HK-2 (cell line): ENCODE measurements around the gene MAST3.

Source experiments
- DNase-seq: peaks from one replicate; pipeline ENCODE4 v3.0.0-alpha.2; 2018; ENCODE audit not compliant: unreplicated experiment

The MAST3 gene

DNA sequence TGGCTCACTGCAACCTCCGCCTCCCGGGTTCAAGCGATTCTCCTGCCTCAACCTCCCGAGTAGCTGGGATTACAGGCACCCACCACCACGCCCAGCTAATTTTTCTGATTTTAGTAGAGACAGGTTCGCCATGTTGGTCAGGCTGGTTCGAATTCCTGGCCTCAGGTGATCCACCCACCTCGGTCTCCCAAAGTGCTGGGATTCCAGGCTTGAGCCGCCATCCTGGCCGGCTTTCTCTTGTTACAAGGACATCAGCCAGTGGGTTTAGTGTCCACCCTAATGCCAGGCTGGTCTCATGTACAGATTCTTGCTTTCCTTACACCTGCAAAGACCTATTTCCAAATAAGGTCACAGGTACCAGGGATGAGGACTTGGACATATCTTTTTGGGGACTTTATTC, 62.2 kb downstream of the MAST3 start:
- DNase-seq = no peak

DNA sequence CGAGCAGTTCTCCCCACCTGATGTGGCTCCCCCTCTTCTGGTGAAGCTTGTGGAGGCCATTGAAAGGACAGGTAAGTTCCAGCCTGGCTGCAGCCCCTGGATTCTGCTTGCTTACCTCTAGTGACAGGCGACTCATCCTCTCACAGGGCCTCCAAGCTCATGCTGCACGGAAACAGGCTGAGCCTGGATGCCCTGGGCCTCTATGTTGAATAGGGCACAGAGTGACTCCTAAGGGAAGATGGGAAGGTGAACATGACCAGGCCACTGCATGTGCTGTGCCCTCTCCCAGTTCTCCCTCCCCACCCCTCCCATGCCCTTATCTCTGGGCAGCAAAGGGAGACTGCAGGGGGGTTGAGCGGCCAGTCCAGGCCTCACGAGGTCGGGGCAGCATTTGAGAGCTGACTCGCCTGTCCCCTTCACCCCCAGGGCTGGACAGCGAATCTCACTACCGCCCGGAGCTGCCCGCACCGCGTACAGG, 63.0 kb downstream of the MAST3 start:
- no peak for DNase-seq

DNA sequence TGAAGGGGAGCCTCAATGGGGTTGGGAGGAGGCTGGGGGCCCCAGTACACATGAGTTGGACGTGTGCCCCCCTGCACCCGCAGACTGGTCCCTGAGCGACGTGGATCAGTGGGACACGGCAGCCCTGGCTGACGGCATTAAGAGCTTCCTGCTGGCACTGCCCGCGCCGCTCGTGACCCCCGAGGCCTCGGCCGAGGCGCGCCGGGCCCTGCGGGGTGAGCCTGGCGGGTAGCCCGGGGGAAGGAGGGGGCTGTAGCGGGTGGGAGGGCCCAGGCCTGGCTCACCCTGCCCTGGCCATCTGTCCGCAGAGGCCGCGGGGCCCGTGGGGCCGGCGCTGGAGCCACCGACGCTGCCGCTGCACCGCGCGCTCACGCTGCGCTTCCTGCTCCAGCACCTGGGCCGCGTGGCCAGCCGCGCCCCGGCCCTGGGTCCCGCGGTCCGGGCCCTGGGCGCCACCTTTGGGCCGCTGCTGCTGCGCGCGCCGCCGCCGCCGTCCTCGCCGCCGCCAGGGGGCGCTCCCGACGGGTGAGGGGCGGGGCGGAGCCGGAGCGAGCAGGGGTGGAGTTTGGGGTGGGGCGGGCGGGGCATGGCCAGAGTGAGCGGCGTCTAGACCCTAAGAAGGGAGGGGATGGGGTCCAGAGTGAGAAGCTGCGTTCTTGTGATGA, 63.5 kb downstream of the MAST3 start:
- peak; percentile 82 for DNase-seq

DNA sequence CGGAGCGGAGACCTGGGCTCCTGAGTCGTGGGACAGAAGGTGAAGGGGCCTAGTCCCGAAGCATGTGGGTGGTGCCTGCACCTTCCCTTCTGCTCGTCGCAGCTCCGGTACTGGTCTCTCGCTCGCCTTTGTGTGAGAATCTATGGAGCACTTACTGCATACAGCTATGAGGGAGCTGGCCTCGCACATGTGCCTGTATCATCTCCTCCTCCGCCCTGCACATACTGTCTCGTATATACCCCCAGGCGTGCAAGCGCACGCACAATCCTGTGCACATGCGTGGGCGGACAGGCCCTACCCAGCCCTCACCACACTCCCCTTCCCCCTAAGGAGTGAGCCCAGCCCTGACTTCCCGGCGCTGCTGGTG, 64.0 kb downstream of the MAST3 start:
- DNase-seq = no peak

DNA sequence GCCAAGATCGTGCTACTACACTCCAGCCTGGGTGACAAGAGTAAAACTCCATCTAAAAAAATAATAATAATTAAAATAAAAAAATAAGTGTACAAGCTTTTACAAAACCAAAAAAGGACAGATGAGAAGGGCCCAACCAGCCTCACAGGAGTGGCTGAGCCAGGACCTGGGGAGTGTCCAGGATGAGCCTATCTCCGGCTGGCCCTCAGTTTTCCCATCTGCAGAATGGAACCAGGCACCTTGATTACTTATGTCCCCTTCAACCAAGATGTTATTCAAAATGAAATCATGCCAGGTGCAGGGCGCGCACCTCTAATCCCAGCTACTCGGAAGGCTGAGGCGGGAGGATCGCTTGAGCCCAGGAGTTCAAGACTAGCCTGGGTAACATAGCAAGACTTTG, 66.5 kb downstream of the MAST3 start:
- DNase-seq = no peak

DNA sequence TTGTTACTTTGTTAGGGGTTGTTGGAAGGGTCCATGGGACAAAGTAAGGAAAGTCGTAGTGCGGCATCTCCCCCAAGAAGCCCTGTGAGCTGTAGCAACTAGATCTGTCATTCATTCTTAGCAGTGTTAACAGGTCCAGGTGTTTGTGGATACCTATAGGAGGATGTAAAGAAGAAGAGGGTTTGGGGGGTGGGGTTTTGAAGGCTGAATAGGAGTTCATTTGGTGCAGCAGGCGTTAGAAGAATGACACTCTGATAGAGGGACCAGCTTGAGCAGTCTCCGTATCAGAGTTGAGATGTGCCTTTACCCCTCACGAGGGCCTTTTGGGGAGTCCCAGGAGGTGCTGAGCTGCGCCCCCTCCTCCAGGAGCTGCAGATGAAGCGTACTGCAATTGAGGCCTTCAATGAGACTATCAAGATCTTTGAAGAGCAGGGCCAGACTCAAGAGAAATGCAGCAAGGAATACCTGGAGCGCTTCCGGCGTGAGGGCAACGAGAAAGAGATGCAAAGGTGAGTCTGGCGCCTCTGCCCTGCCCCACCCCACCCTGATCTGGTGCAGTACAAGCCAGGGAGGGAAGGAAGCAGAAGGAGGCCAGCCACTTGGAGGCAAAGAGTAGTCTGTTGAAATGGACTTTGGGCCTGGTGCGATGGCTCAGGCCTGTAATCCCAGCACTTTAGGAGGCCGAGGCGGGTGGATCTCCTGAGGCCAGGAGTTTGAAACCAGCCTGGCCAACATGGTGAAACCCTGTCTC, 68.4 kb downstream of the MAST3 start:
- no peak for DNase-seq

DNA sequence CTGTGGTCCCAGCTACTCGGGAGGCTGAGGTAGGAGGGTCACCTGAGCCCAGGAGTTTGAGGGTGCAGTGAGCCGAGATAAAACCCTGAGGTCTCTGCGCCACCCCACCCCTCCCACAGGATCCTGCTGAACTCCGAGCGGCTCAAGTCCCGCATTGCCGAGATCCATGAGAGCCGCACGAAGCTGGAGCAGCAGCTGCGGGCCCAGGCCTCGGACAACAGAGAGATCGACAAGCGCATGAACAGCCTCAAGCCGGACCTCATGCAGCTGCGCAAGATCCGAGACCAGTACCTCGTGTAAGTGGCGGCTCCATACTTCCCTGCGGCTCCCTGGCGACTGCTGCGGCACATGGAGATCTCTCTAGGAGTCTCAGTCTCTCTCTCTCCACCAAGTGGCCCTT, 69.4 kb downstream of the MAST3 start:
- no peak for DNase-seq

DNA sequence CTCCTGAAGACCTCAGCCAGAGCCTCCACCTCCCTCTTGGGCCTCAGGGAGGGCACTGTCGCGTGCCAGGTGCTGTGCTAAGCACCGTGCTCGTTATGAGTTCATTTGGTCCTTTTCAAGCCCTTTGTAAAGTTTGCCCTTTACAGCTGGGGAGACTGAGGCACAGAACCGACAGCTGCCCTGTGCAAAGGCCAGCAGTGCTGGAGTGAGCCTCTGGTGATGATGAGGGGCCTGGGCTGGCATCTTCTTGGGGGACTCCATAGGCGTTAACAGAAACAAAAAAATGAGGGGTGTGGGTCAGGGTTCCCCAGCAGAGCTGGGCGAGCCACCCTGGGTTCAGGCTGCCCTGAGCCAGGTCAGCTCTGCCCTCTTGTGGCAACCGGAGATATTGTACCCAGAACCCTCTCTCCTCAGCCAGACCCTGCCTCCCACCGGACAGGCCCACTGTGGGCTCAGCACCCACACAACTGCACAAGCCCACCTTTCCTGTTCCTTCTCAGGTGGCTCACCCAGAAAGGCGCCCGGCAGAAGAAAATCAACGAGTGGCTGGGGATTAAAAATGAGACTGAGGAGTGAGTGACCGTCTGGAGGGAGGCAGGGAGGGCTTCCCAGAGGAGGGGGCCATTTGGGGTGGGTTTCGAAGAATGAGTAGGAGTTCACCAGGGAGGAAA, 70.5 kb downstream of the MAST3 start:
- no peak for DNase-seq

DNA sequence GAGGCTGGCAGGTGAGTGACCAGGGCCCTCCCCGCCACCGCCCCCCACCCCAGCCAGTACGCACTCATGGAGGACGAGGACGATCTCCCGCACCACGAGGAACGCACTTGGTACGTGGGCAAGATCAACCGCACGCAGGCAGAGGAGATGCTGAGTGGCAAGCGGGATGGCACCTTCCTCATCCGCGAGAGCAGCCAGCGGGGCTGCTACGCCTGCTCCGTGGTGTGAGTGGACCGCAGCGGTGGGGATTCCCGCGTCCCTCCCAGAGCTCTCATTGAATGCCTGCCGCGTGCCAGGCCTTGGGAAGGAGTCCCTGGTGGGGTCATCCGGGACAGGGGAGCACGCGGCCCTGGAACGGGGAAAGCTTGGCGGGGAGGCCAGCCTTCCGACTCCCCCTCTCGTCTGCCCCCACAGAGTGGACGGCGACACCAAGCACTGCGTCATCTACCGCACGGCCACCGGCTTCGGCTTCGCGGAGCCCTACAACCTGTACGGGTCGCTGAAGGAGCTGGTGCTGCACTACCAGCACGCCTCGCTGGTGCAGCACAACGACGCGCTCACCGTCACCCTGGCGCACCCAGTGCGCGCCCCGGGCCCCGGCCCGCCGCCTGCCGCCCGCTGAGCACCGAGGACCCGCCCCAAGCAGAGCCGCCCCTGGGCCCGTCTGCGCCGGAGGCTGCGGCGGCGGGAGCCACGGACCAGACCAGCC, 71.2 kb downstream of the MAST3 start:
- DNase-seq = no peak

DNA sequence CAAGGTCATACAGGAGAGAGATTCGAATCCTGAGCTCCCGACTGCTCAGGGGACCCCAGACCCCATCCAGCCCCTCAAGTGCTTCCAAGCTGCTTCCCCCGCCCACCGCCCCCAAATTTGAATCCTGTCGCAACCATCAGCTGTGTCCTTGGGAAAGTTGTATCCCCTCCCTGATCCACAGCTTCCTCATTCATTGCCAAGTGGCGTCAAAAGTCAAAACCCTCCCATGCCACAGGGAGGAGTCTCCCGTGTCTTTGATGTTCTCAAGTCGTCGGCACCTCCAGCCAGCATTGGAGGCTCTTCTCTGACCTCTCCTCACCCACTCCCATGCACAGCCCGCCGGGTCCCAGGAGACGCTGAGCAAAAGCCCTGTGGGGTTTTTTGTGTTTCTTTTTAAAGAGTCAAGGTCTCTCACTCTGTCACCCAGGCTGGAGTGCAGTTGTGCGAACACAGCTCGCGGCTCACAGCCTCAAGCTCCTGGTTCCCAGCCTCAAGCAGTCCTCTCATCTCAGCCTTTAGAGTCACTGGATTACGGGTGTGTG, 73.2 kb downstream of the MAST3 start:
- no peak for DNase-seq

DNA sequence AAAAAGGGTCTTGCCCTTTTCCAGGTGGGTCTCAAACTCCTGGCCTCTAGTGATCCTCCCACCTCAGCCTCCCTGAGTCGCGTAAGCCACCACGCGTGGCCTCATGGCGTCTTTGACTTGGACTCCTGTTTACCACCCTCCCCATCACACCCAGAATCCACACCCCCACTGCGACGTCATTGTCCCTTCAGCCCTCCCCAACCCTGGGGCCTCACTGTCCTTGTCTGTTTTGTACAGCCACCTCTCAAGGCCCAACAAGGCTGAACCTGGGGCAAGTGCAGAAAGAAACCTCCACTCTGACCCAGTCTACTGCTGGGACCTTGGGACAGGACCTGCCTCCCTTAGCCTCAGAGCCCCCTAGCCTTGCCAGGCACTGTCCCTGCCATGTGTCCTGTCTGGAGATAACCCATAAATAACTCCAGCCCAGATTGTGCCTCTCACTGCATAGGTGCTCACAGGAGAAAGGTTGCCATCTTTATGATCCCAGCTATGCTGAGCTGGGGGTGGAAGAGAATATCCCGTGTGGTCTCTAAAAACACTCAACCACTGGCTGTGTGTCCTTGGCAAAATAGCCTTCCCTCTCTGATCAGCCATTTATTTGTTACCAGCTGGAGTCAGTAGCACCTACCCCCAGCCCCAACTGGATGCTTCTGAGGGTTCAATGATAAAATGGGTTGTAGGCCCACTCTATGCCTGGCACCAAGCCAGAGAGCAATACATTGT, 74.2 kb downstream of the MAST3 start:
- DNase-seq = no peak

DNA sequence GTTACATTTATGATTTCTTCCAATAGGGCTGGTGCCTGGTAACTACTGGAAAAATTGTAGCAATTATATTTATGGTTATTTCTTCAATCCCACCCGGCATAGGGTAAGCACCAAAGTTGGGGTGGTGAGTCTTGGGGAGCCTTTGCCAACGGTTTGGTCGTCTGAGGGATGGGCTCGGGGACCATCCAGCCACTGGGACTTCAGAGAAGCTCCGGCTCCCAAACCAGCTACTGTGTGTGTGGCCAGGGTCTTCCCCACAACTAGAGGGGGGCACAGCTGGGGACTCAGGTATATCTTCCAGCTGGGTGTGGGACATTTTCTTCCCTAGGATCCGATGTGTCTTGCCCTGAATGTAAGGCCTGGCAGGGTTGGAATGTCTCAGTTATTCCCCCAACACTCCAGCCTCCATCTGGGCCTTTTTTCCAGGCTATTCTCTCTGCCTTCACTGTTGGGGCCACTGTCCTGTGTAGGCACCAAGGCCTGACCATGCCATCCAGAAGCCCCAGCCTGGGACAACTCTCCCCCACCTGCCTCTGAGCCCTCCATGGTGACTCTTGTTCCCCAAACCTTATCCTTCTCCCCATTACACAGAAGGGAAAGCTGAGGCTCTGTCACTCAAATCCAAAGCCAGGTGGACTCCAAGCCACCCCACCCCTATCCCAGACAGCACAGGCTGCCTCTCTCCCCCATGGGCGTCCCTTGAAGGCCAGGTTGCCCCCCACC, 74.9 kb downstream of the MAST3 start:
- no peak for DNase-seq

DNA sequence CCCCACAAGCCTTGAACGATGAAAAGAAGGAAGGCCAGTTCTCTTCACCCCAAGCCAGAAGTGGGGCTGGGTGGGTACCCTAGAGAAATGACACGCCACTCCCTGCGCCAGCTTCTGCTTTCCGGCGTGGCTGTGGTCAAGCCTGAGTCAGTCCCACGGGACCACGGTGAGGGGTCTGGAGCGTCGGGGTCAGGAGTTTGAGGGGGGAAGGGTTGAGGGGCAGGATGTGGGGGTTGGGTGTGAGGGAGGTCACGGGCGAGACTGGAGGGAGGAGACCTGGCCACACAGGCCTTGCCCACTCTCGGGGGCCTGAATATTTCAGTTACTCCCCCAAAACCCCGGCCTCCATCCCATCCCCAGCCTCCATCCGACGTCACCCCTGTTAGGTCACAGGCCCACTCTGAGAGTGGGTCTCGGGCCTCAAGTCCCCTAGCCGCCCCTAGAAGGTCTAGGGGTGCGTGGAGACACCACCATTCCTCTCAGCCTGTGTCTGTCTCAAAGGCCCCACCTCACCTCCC, 75.5 kb downstream of the MAST3 start:
- DNase-seq = no peak

DNA sequence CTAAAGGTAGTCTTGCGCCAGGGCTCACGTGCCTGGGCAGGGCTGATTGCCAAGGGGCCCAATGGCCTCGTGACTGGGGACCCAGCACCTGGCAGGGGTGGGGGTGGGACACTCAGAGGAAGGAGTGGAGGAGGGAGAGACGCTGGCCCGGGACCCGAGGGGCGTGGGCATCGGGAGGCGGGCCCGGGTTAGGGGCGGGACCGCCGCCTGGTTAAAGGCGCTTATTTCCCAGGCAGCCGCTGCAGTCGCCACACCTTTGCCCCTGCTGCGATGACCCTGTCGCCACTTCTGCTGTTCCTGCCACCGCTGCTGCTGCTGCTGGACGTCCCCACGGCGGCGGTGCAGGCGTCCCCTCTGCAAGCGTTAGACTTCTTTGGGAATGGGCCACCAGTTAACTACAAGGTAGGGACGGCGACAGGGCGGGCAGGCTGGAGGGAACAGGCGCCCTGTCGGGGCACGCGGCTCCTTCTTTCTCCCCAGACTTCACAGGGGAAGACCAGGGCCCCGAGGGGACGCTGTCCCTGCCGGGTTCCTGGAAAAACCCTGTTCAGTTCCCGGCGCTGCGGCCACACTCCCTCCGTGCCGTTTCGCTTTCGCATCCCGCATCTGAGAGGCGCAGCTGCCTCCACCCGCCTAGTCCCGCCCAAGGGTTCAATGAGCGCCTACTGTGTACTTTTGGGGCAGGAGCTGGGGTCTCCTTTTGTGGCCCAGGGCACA, 76.2 kb downstream of the MAST3 start, which contains the start of gene IFI30:
IFI30 (plus strand) TSS at position 242 of the 717 bp plus-strand sequence; CDS start at position 271, 29 bp downstream.
- DNase-seq = peak; percentile 75

DNA sequence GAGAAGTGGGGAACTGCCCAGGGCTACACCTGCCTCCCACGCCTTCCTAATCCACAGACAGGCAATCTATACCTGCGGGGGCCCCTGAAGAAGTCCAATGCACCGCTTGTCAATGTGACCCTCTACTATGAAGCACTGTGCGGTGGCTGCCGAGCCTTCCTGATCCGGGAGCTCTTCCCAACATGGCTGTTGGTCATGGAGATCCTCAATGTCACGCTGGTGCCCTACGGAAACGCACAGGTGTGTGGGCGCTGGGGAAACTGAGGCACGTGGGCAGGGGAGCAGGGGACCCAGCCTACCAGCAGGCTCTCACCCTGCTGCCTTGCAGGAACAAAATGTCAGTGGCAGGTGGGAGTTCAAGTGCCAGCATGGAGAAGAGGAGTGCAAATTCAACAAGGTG, 77.4 kb downstream of the MAST3 start:
- DNase-seq = no peak

DNA sequence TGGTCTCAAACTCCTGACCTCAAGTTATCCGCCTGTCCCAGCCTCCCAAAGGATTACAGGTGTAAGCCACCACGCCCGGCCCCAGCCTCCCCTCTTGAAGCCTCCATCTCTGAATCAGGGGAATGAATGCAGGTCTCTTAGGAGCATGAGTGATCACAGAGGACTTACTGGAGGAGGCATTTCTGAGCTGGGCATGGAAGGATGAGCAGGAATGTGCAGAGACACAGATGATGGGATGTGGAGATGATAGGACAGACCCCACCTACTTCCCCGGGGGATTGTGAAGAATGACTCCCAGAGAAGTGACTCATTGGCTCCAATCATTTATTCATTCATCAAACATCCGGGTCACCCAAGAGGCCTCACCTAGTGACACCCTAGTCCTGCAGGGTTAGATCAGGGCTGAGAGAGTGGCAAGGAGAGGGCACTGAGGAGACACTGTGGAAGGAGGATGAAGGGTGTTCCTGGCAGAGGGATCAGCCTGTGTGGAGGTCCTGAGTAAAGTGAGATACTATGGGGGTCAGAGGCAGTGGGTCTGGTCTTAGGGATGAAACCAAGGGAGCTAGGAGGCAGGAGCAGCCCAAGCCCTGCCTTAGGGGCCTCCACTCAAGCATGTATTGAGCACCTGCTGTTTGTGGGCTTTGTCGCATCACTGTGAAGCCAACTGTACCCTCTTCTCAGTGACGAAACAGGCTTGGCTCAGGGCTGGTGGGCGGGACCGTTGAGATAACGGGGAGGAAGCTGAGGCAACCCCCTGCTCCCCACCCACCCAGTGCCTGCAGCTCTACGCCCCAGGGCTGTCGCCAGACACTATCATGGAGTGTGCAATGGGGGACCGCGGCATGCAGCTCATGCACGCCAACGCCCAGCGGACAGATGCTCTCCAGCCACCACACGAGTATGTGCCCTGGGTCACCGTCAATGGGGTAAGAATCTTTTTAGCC, 79.1 kb downstream of the MAST3 start:
- DNase-seq = no peak

DNA sequence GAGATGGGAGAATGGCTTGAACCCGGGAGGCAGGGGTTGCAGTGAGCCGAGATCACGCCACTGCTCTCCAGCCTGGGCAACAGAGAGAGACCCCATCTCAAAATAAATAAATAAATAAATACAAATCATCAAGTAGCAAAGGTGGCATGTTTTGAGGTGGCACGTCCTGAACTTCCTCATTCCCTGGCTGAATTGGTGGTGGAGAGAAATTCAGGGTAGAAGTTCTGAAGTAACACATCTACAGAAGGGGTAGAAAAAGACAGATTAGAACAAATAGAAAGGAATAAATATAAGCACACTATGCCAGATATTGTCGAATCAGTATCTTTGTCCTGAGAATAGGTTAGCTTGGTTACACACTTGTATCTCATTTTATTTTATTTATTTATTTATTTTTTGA, 82.4 kb downstream of the MAST3 start:
- no peak for DNase-seq

DNA sequence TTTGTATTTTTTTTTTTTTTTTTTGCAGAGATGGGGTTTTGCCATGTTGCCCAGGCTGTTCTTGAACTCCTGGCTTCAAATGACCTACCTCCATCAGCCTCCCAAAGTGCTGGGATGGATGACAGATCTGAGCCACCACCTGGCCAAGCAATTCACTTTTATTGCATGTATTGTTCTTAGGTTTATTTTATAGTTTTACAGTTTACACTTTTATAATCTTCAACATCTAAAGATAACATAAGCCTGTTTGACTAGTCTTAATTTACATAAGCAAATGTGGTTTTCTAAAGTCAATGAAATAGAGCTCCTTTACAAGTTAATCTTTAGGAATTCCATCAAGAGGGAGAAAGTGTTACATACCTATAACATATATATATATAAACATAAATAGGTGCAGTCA, 86.0 kb downstream of the MAST3 start:
- DNase-seq = no peak

DNA sequence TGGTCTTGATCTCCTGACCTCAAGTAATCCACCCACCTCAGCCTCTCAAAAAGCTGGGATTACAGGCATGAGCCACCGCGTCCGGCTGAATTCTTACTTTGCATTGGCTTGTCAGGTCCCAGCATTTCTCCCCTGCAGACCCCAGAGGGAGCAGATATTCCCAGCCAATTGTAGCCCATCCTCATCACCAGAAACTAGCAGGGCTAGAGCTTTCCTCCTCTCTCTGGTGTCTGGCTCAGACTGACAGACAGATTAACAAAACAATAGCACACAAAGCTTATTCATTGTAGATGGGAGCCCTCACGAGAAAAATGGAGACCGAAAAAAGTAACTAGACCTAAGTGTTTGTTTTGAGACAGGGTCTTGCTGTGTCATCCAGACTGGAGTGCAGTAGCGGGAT, 88.0 kb downstream of the MAST3 start:
- no peak for DNase-seq
